GM12878 (cell line): ENCODE measurements around the gene SLX4. TPM values are rescaled to one million over a fixed set of nuclear protein-coding genes. Genes with fewer than 3 reads are reported as not detected.

Experiments
- ATAC-seq: fragments of 200-7000 bp; cut with Tn5 transposase; 3 replicates; pipeline ENCODE4 v1.9.1; 2020; ENCODE audit warnings: mild to moderate bottlenecking, moderate library complexity
- BruUV-seq: library from RNA; stranded (reverse); fragments of 400-500 nt; replicated peaks from 2 replicates; lab custom pipeline; 2021; lab: Mats Ljungman, UMichigan
- CTCF ChIA-PET: fragments of 300-600 bp; sonication (Branson Sonifier 250); formaldehyde crosslinking; extraction: SDS; loops from one replicate; lab custom pipeline; 2021; ENCODE audit warnings: inconsistent platforms; lab: Yijun Ruan, JAX
- POLR2A ChIA-PET: fragments of 350-600 bp; formaldehyde crosslinking; extraction: SDS; loops from one replicate; lab custom pipeline; 2021; ENCODE audit warnings: inconsistent platforms; lab: Charles Lee
- RAD21 ChIA-PET: fragments of 300-600 bp; sonication (Branson Sonifier 250); formaldehyde crosslinking; loops from one replicate; lab custom pipeline; 2023; ENCODE audit warnings: antibody characterized with exemption; ENCODE audit not compliant: unreplicated experiment; lab: Charles Lee
- SMC1A ChIA-PET: fragments of 300-600 bp; sonication (Branson Sonifier 250); formaldehyde crosslinking; loops from one replicate; lab custom pipeline; 2023; ENCODE audit not compliant: unreplicated experiment, uncharacterized antibody; lab: Charles Lee
- DNase-seq: peaks from one replicate; pipeline ENCODE4 v3.0.0-alpha.2; 2011; ENCODE audit warnings: low read depth, low spot score
- FAIRE-seq: peaks from 3 replicates; lab custom pipeline; 2011; peaks lifted over from hg19 to GRCh38; lab: Jason Lieb, UNC
- H2AFZ ChIP-seq: 2 replicates; pipeline ENCODE4 v1.6.0; 2011; ENCODE audit warnings: low read depth, low read length, control low read depth; ENCODE audit not compliant: control insufficient read depth
- H3K27ac ChIP-seq: 2 replicates; pipeline ENCODE4 v1.5.1; 2011; ENCODE audit warnings: control low read depth; ENCODE audit not compliant: control insufficient read depth, insufficient read depth
- H3K27me3 ChIP-seq, 2 experiments: replicated peaks in 1 of 2; 2 replicates each; pipeline versions ENCODE4 v1.6.0 to v1.6.1; 2011; ENCODE audit warnings: low read length in 1 of 2; ENCODE audit not compliant: control insufficient read depth in 2 of 2, insufficient read depth in 2 of 2
- H3K36me3 ChIP-seq, 2 experiments: 2 replicates each; pipeline ENCODE4 v1.5.1; 2011; ENCODE audit warnings: low read length in 1 of 2; ENCODE audit not compliant: control insufficient read depth in 2 of 2, insufficient read depth in 2 of 2
- H3K4me1 ChIP-seq: 2 replicates; pipeline ENCODE4 v1.6.1; 2011; ENCODE audit warnings: mild to moderate bottlenecking, low read length, moderate library complexity, mixed read lengths; ENCODE audit not compliant: control insufficient read depth, insufficient read depth
- H3K4me2 ChIP-seq: 2 replicates; pipeline ENCODE4 v1.6.0; 2011; ENCODE audit warnings: control low read depth; ENCODE audit not compliant: control insufficient read depth, insufficient read depth
- H3K4me3 ChIP-seq: fragments of 200-600 bp; sonication (generic); 2 replicates; pipeline ENCODE4 v1.5.1; 2016
- H3K79me2 ChIP-seq: 2 replicates; pipeline ENCODE4 v1.6.0; 2011; ENCODE audit warnings: low read length; ENCODE audit not compliant: control insufficient read depth, insufficient read depth
- H3K9ac ChIP-seq: 2 replicates; pipeline ENCODE4 v1.8.0; 2011; ENCODE audit warnings: low read length, control low read depth, mixed read lengths; ENCODE audit not compliant: control insufficient read depth, insufficient read depth
- H3K9me3 ChIP-seq: replicated peaks from 3 replicates; pipeline ENCODE4 v1.5.1; 2011; ENCODE audit warnings: mild to moderate bottlenecking, low read length; ENCODE audit not compliant: control insufficient read depth, insufficient read depth
- H4K20me1 ChIP-seq: 2 replicates; pipeline ENCODE4 v1.6.0; 2011; ENCODE audit not compliant: control insufficient read depth, insufficient read depth
- SP1 ChIP-seq: IDR thresholded peaks from one replicate; pipeline ENCODE4 v1.6.1; 2011; ENCODE audit warnings: low read depth, low read length
- WGBS: methylation state at CpG from one replicate; pipeline ENCODE4 v1.1.6; 2016; ENCODE audit warnings: low lambda C conversion rate; ENCODE audit not compliant: insufficient replicate concordance, insufficient coverage; ENCODE audit errors: missing lambda C conversion rate; 5-methylcytosine and 5-hydroxymethylcytosine counted together
- in situ Hi-C: fragments of 300-500 bp; cut with MboI; formaldehyde crosslinking; loops from 9 replicates; pipeline ENCODE4 v1.14.3; 2018; ENCODE audit warnings: mixed read lengths
- intact Hi-C: fragments of 100-400 bp; cut with micrococcal nuclease; formaldehyde crosslinking; loops from one replicate; pipeline ENCODE4 v1.14.2; 2022; ENCODE audit not compliant: unreplicated experiment
- polyA plus RNA-seq, 11 experiments: library from polyadenylated mRNA; depleted of rRNA in 4 of 11; unstranded in 6 of 11; stranded (reverse) in 5 of 11; fragments of >200 nt; fragmentation: Nextera tagmentation in 4 of 11; fragmentation: Illumina TruSeq in 1 of 11; extraction: Ambion mirVana in 4 of 11; extraction: Trizol in 1 of 11; gene quantifications; 1 replicate in 1 of 11; 2 replicates in 10 of 11; pipeline versions ENCODE4 v1.2.1 to v1.2.3, GENCODE V29; 2011 to 2016; ENCODE audit warnings: inconsistent platforms in 2 of 11, missing spikeins in 2 of 11, low read depth in 1 of 11
- total RNA-seq, 4 experiments: library from RNA; depleted of rRNA in 3 of 4; stranded (reverse); fragments of >200 nt in 3 of 4; fragmentation: Illumina TruSeq in 1 of 4; extraction: Trizol in 1 of 4; gene quantifications; 2 replicates each; pipeline versions ENCODE4 v1.2.1 to v1.2.3, GENCODE V29; 2013 to 2021
- TF ChIP-seq, protein P1 (sequence below): fragments of 150-350 bp; IDR thresholded peaks from 2 replicates; pipeline ENCODE4 v1.6.1; 2014; ENCODE audit warnings: mild to moderate bottlenecking, low read depth, low read length
- TF ChIP-seq, protein P2 (sequence below): fragments of 450-650 bp; IDR thresholded peaks from 2 replicates; pipeline ENCODE4 v1.6.1; 2017; ENCODE audit warnings: mild to moderate bottlenecking, moderate library complexity

SLX4 gene
- total and polyA plus RNA-seq, 10 of the 15 experiments (the other 5 are each of a cell fraction or from before 2014, with no cell fraction given) = 0.18 to 12.3 (median 4.8) TPM

DNA sequence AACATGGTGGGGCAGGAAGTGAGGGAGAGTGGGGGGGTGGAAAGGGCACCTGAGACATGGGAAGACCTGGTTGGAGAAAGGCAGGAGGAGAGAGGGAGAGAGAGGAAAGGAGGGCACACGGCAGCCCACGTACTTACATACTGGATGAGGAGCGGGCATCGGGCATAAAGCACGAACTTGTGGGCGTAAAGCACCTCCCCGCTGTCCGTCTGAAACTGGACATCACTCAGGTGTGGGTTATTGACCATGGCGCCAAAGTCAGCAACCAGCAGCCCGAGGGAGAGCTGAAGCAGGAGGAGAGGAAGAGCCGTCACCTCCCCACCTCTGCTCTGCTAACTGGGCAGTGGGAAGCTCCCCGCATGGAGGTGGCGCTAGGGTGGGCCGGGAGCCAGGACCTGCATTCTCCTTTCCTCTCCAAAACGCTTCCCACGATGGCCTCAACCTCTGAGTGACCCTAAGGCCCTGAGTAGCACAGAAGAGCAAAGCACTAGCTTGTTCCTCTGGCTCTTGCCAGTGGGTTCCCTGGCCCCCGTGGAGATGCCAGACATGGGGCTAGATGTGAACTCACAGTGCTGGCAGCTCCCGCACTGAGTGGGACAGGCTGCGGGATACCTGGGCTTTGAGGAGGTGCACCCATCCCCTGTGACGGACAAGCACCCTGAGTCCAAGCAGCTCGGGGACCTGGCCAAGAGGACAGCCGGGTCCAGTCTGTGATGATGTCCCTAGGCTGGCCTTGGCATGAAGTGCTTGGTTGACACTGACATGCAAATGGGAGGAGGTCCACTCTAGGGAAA is 16.9 kb downstream of the SLX4 start:
- ChIA-PET POLR2A (interaction anchor here (1.1 kb wide), 1 partner anchor 12 kb away, joined by 3 read pairs; no protein-coding TSS in a partner anchor), CTCF (no interaction called here), SMC1A (no interaction called here), RAD21 (no interaction called here)
- no peak for DNase-seq
- Histone ChIP-seq H3K4me1 (no peaks in the 10 kb centered on the region), H3K36me3 (no peaks in the 10 kb centered on the region; a peak in 1 of 4 replicates), H3K4me3 (no peak overlapping the region), H3K27me3 (no peaks in the 10 kb centered on the region), H3K79me2 (no peaks in the 10 kb centered on the region), H2AFZ (no peak overlapping the region), H4K20me1 (no peaks in the 10 kb centered on the region), H3K9me3 (no peaks in the 10 kb centered on the region; the same call in 2 of the 3 replicates), H3K9ac (no peak overlapping the region), H3K27ac (no peak overlapping the region), H3K4me2 (no peak overlapping the region)
- 97% methylated on average over 21 of the region's 22 CpGs for WGBS
- ATAC-seq = no peak
- BruUV-seq = no TSS peak
- intact Hi-C loops (no loop called here), in situ Hi-C loops (no loop called here)
- no peak for FAIRE-seq
- TF ChIP-seq, protein P1, sequence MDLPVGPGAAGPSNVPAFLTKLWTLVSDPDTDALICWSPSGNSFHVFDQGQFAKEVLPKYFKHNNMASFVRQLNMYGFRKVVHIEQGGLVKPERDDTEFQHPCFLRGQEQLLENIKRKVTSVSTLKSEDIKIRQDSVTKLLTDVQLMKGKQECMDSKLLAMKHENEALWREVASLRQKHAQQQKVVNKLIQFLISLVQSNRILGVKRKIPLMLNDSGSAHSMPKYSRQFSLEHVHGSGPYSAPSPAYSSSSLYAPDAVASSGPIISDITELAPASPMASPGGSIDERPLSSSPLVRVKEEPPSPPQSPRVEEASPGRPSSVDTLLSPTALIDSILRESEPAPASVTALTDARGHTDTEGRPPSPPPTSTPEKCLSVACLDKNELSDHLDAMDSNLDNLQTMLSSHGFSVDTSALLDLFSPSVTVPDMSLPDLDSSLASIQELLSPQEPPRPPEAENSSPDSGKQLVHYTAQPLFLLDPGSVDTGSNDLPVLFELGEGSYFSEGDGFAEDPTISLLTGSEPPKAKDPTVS = no peak
- TF ChIP-seq, protein P2, sequence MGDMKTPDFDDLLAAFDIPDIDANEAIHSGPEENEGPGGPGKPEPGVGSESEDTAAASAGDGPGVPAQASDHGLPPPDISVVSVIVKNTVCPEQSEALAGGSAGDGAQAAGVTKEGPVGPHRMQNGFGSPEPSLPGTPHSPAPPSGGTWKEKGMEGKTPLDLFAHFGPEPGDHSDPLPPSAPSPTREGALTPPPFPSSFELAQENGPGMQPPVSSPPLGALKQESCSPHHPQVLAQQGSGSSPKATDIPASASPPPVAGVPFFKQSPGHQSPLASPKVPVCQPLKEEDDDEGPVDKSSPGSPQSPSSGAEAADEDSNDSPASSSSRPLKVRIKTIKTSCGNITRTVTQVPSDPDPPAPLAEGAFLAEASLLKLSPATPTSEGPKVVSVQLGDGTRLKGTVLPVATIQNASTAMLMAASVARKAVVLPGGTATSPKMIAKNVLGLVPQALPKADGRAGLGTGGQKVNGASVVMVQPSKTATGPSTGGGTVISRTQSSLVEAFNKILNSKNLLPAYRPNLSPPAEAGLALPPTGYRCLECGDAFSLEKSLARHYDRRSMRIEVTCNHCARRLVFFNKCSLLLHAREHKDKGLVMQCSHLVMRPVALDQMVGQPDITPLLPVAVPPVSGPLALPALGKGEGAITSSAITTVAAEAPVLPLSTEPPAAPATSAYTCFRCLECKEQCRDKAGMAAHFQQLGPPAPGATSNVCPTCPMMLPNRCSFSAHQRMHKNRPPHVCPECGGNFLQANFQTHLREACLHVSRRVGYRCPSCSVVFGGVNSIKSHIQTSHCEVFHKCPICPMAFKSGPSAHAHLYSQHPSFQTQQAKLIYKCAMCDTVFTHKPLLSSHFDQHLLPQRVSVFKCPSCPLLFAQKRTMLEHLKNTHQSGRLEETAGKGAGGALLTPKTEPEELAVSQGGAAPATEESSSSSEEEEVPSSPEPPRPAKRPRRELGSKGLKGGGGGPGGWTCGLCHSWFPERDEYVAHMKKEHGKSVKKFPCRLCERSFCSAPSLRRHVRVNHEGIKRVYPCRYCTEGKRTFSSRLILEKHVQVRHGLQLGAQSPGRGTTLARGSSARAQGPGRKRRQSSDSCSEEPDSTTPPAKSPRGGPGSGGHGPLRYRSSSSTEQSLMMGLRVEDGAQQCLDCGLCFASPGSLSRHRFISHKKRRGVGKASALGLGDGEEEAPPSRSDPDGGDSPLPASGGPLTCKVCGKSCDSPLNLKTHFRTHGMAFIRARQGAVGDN = no peak
- TF ChIP-seq SP1 = no peak
